Measurements from ENCODE around the gene CHMP4A. TPM values are rescaled to one million over a fixed set of nuclear protein-coding genes. Genes with fewer than 3 reads are reported as not detected.

Gene CHMP4A
- total and polyA plus RNA-seq, 2 of the 13 experiments (the other 11 are each of a cell fraction or from before 2014, with no cell fraction given): 83.6 to 113 TPM

DNA sequence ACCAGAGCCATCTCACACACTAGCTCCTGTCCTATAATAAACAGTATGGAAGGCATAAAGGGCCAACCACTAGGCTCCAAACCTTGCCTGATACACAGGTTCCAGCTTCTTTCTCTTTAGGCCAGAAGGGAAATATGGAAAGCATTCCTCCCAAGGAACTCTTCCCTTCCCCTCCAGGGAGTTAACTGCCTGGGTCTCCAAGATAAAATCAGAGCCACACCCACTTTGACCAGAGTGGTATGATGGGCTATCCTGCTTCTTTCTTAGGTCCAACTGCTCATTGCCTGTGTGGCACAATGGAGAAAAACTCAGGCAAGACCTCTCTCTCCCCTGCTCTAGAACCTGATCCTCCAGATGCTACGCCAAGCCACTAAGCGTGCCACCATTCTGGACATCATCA, 5.7 kb downstream of the CHMP4A start (continued):
- TF ChIP-seq, protein P1, sequence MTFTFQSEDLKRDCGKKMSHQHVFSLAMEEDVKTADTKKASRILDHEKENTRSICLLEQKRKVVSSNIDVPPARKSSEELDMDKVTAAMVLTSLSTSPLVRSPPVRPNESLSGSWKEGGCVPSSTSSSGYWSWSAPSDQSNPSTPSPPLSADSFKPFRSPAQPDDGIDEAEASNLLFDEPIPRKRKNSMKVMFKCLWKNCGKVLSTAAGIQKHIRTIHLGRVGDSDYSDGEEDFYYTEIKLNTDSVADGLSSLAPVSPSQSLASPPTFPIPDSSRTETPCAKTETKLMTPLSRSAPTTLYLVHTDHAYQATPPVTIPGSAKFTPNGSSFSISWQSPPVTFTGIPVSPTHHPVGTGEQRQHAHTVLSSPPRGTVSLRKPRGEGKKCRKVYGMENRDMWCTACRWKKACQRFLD (CRISPR knock-in tag; IDR thresholded peaks at IDR 0.05; ENCODE audit: borderline replicate concordance): no peak
- TF ChIP-seq SNAPC5 (CRISPR knock-in tag; IDR thresholded peaks at IDR 0.05; ENCODE audit: borderline replicate concordance): no peak
- no peak for TF ChIP-seq STAT5B (CRISPR knock-in tag; IDR thresholded peaks at IDR 0.05)
- TF ChIP-seq SRY (CRISPR knock-in tag; IDR thresholded peaks at IDR 0.05): no peak
- TF ChIP-seq TBX3 (IDR thresholded peaks at IDR 0.05; ENCODE audit: borderline replicate concordance): no peak
- TF ChIP-seq MAF1 (CRISPR knock-in tag; IDR thresholded peaks at IDR 0.05; ENCODE audit: borderline replicate concordance): no peak
- no peak for TF ChIP-seq ATM (IDR thresholded peaks at IDR 0.05; ENCODE audit: borderline replicate concordance)
- no peak for TF ChIP-seq MLXIP (CRISPR knock-in tag; IDR thresholded peaks at IDR 0.05; ENCODE audit: borderline replicate concordance)
- TF ChIP-seq DZIP1 (CRISPR knock-in tag; IDR thresholded peaks at IDR 0.05): no peak
- TF ChIP-seq ZNF143 (CRISPR knock-in tag; IDR thresholded peaks at IDR 0.05): no peak
- no peak for TF ChIP-seq SAP130 (CRISPR knock-in tag; IDR thresholded peaks at IDR 0.05; ENCODE audit: low read depth)
- TF ChIP-seq ATF3 (CRISPR knock-in tag; IDR thresholded peaks at IDR 0.05): 0 out of 2 replicates have a peak, but pooled peaks have one; percentile 16
- no peak for TF ChIP-seq ZFP36L1 (CRISPR knock-in tag; IDR thresholded peaks at IDR 0.05)
- TF ChIP-seq HOXA7 (CRISPR knock-in tag; IDR thresholded peaks at IDR 0.05): no peak
- TF ChIP-seq HDAC2 (CRISPR knock-in tag; IDR thresholded peaks at IDR 0.05): no peak
- TF ChIP-seq ZNF280B (CRISPR knock-in tag; IDR thresholded peaks at IDR 0.05; ENCODE audit: borderline replicate concordance): no peak
- TF ChIP-seq KDM6A (CRISPR knock-in tag; IDR thresholded peaks at IDR 0.05; ENCODE audit: low read depth): no peak
- TF ChIP-seq ZFX (CRISPR knock-in tag; IDR thresholded peaks at IDR 0.05; ENCODE audit: low read depth): no peak
- TF ChIP-seq TCF12 (IDR thresholded peaks at IDR 0.05): no peak
- TF ChIP-seq TCF12 (CRISPR knock-in tag; IDR thresholded peaks at IDR 0.05): no peak

Data from HepG2 (cell line).